ENCODE results near the gene WDR17.

GRCh38 chr4:176052744-176053143 is 12.9 kb upstream of the WDR17 start:
- TF ChIP-seq CTCF (IDR thresholded peaks at IDR 0.05) (no peak), POLR2A (IDR thresholded peaks at IDR 0.05) (no peak)
